Neutrophil (primary cell): ENCODE data around the gene CAPS2.

Experiments used
- H3K27ac ChIP-seq: fragments of 200-600 bp; sonication (generic); 2 replicates; pipeline ENCODE4 v1.5.1; 2016; ENCODE audit warnings: mild to moderate bottlenecking, moderate library complexity
- H3K27me3 ChIP-seq: fragments of 200-600 bp; sonication (generic); 2 replicates; pipeline ENCODE4 v1.6.0; 2016; ENCODE audit warnings: mild to moderate bottlenecking
- H3K36me3 ChIP-seq: fragments of 200-600 bp; sonication (generic); 2 replicates; pipeline ENCODE4 v1.5.1; 2017
- H3K4me1 ChIP-seq, 2 experiments: fragments of 200-600 bp in 1 of 2; sonication (generic) in 1 of 2; 1 replicate in 1 of 2; 2 replicates in 1 of 2; pipeline versions ENCODE4 v1.5.1 to v1.6.1; 2013 to 2016; ENCODE audit warnings: low read depth in 1 of 2, low read length in 1 of 2, mild to moderate bottlenecking in 1 of 2, moderate library complexity in 1 of 2; ENCODE audit not compliant: control insufficient read depth in 1 of 2, insufficient read depth in 1 of 2
- H3K4me3 ChIP-seq, 2 experiments: fragments of 200-600 bp in 1 of 2; sonication (generic) in 1 of 2; 1 replicate in 1 of 2; 2 replicates in 1 of 2; pipeline ENCODE4 v1.5.1; 2013 to 2016; ENCODE audit warnings: low read depth in 1 of 2, low read length in 1 of 2, mild to moderate bottlenecking in 1 of 2, moderate library complexity in 1 of 2
- H3K9me3 ChIP-seq: fragments of 200-600 bp; sonication (generic); 2 replicates; pipeline ENCODE4 v1.5.1; 2016
- CTCF ChIP-seq: fragments of 200-600 bp; sonication (generic); IDR thresholded peaks from 2 replicates; pipeline ENCODE4 v1.5.1; 2016; ENCODE audit warnings: antibody characterized with exemption

The CAPS2 gene

GRCh38 chr12:75236206-75236605 is 93.9 kb downstream of the CAPS2 start:
- no peak overlapping the region for H3K4me3 ChIP-seq
- TF ChIP-seq CTCF, result no peak
- no peaks in the 10 kb centered on the region for H3K27me3 ChIP-seq
- H3K27ac ChIP-seq, result no peak overlapping the region
- no peaks in the 10 kb centered on the region for H3K4me1 ChIP-seq
- H3K9me3 ChIP-seq, result no peaks in the 10 kb centered on the region
- H3K36me3 ChIP-seq, result no peaks in the 10 kb centered on the region

- no peaks in the 10 kb centered on the region for H3K36me3 ChIP-seq
- no peaks in the 10 kb centered on the region for H3K4me1 ChIP-seq
- H3K27me3 ChIP-seq, result no peaks in the 10 kb centered on the region
- H3K4me3 ChIP-seq, result no peak overlapping the region
- no peak overlapping the region for H3K27ac ChIP-seq
- H3K9me3 ChIP-seq, result no peaks in the 10 kb centered on the region
- TF ChIP-seq CTCF, result no peak
Observed at GRCh38 chr12:75227132-75227531, 103.0 kb downstream of the CAPS2 start.
